H9 (cell line): ENCODE measurements around the gene ZC3HAV1. TPM values are rescaled to one million over a fixed set of nuclear protein-coding genes. Genes with fewer than 3 reads are reported as not detected.

ENCODE experiments used
- DNase-seq: peaks from one replicate; pipeline ENCODE4 v3.0.0-alpha.2; 2017
- H2AFZ ChIP-seq: one replicate; pipeline ENCODE4 v1.6.1; 2013; ENCODE audit warnings: mild to moderate bottlenecking, low read length, control low read depth, moderate library complexity
- H2AK5ac ChIP-seq: 2 replicates; pipeline ENCODE4 v1.6.1; 2013; ENCODE audit warnings: low read length, control low read depth, mixed read lengths; ENCODE audit not compliant: insufficient read length
- H2BK120ac ChIP-seq: one replicate; pipeline ENCODE4 v1.6.1; 2013; ENCODE audit warnings: low read depth, mild to moderate bottlenecking, low read length, control low read depth, inconsistent platforms; ENCODE audit not compliant: poor library complexity, severe bottlenecking
- H2BK12ac ChIP-seq: 2 replicates; pipeline ENCODE4 v1.6.1; 2013; ENCODE audit warnings: low read length, control low read depth, mixed read lengths, low read depth; ENCODE audit not compliant: insufficient read length
- H2BK15ac ChIP-seq: 2 replicates; pipeline ENCODE4 v1.6.1; 2013; ENCODE audit warnings: low read depth, low read length, control low read depth
- H2BK20ac ChIP-seq: one replicate; pipeline ENCODE4 v1.6.1; 2013; ENCODE audit warnings: low read depth, mild to moderate bottlenecking, low read length, control low read depth, inconsistent platforms; ENCODE audit not compliant: poor library complexity, severe bottlenecking
- H2BK5ac ChIP-seq: 2 replicates; pipeline ENCODE4 v1.6.1; 2013; ENCODE audit warnings: low read length, control low read depth, mixed read lengths; ENCODE audit not compliant: insufficient read length
- H3K14ac ChIP-seq: 2 replicates; pipeline ENCODE4 v1.6.1; 2013; ENCODE audit warnings: low read length, control low read depth; ENCODE audit not compliant: insufficient read depth
- H3K18ac ChIP-seq: 2 replicates; pipeline ENCODE4 v1.6.1; 2013; ENCODE audit warnings: low read depth, mild to moderate bottlenecking, mixed read lengths, low read length, control low read depth; ENCODE audit not compliant: insufficient read length
- H3K23ac ChIP-seq: 2 replicates; pipeline ENCODE4 v1.6.1; 2013; ENCODE audit warnings: low read length, control low read depth, mixed read lengths, low read depth; ENCODE audit not compliant: insufficient read length
- H3K23me2 ChIP-seq: 2 replicates; pipeline ENCODE4 v1.6.1; 2013; ENCODE audit warnings: low read depth, mild to moderate bottlenecking, mixed read lengths, low read length, control low read depth; ENCODE audit not compliant: insufficient read length, poor library complexity, severe bottlenecking
- H3K27ac ChIP-seq: 2 replicates; pipeline ENCODE4 v1.5.1; 2013; ENCODE audit warnings: low read length, control low read depth, mixed read lengths, low read depth; ENCODE audit not compliant: insufficient read length
- H3K27me3 ChIP-seq: 2 replicates; pipeline ENCODE4 v1.6.1; 2013; ENCODE audit warnings: low read length, control low read depth, inconsistent platforms; ENCODE audit not compliant: insufficient read depth
- H3K4ac ChIP-seq: 2 replicates; pipeline ENCODE4 v1.6.1; 2013; ENCODE audit warnings: low read depth, mild to moderate bottlenecking, control low read depth, inconsistent platforms, low read length, moderate library complexity
- H3K4me1 ChIP-seq: 2 replicates; pipeline ENCODE4 v1.6.1; 2013; ENCODE audit warnings: low read length, control low read depth, inconsistent platforms; ENCODE audit not compliant: insufficient read depth
- H3K4me2 ChIP-seq: 2 replicates; pipeline ENCODE4 v1.6.1; 2013; ENCODE audit warnings: low read length, control low read depth, mixed read lengths; ENCODE audit not compliant: insufficient read length, insufficient read depth
- H3K56ac ChIP-seq: 2 replicates; pipeline ENCODE4 v1.6.1; 2013; ENCODE audit warnings: low read depth, mild to moderate bottlenecking, mixed read lengths, low read length, control low read depth; ENCODE audit not compliant: insufficient read length
- H3K79me1 ChIP-seq: 2 replicates; pipeline ENCODE4 v1.6.1; 2013; ENCODE audit warnings: low read depth, mild to moderate bottlenecking, moderate library complexity, low read length, control low read depth, inconsistent platforms; ENCODE audit not compliant: insufficient read depth, poor library complexity, severe bottlenecking
- H3K79me2 ChIP-seq: 2 replicates; pipeline ENCODE4 v1.6.1; 2013; ENCODE audit warnings: low read length, control low read depth, inconsistent platforms; ENCODE audit not compliant: insufficient read depth
- H3K9ac ChIP-seq: 2 replicates; pipeline ENCODE4 v1.6.1; 2013; ENCODE audit warnings: low read length, control low read depth, mixed read lengths; ENCODE audit not compliant: insufficient read length; ENCODE audit errors: extremely low read depth
- H3K9me3 ChIP-seq: one replicate; pipeline ENCODE4 v1.6.1; 2013; ENCODE audit warnings: low read depth, low read length, inconsistent platforms; ENCODE audit not compliant: control insufficient read depth
- H3T11ph ChIP-seq: one replicate; pipeline ENCODE4 v1.6.1; 2013; ENCODE audit warnings: mild to moderate bottlenecking, low read length, control low read depth, inconsistent platforms
- H4K20me1 ChIP-seq: one replicate; pipeline ENCODE4 v1.6.1; 2013; ENCODE audit not compliant: control insufficient read depth, insufficient read length, insufficient read depth
- H4K5ac ChIP-seq: 2 replicates; pipeline ENCODE4 v1.6.1; 2013; ENCODE audit warnings: low read depth, mild to moderate bottlenecking, mixed read lengths, low read length, control low read depth; ENCODE audit not compliant: insufficient read length
- H4K8ac ChIP-seq: replicated peaks from 2 replicates; pipeline ENCODE4 v1.6.1; 2013; ENCODE audit warnings: low read length, control low read depth, mixed read lengths, low read depth; ENCODE audit not compliant: insufficient read length
- H4K91ac ChIP-seq: 2 replicates; pipeline ENCODE4 v1.6.1; 2013; ENCODE audit warnings: low read depth, mild to moderate bottlenecking, moderate library complexity, mixed read lengths, low read length, control low read depth; ENCODE audit not compliant: insufficient read length
- H3K27ac Mint-ChIP-seq, 3 experiments: 2 replicates in 2 of 3; 3 replicates in 1 of 3; pipeline ENCODE4 v1.8.0; 2020 to 2021; ENCODE audit warnings: mixed read lengths in 3 of 3, mild to moderate bottlenecking in 1 of 3, moderate library complexity in 1 of 3
- H3K27me3 Mint-ChIP-seq: 2 replicates; pipeline ENCODE4 v1.8.0; 2021; ENCODE audit warnings: low read depth, mild to moderate bottlenecking, moderate library complexity, mixed read lengths
- H3K36me3 Mint-ChIP-seq, 3 experiments: 2 replicates in 2 of 3; 3 replicates in 1 of 3; pipeline ENCODE4 v1.8.0; 2020 to 2021; ENCODE audit warnings: low read depth in 3 of 3, mixed read lengths in 3 of 3; ENCODE audit not compliant: insufficient read depth in 1 of 3
- H3K4me1 Mint-ChIP-seq, 2 experiments: 2 replicates each; pipeline ENCODE4 v1.8.0; 2020; ENCODE audit warnings: mixed read lengths in 2 of 2
- H3K4me3 Mint-ChIP-seq, 2 experiments: 2 replicates in 1 of 2; 3 replicates in 1 of 2; pipeline ENCODE4 v1.8.0; 2020 to 2021; ENCODE audit warnings: mild to moderate bottlenecking in 2 of 2, mixed read lengths in 2 of 2, moderate library complexity in 1 of 2
- H3K9me3 Mint-ChIP-seq, 2 experiments: 2 replicates in 1 of 2; 3 replicates in 1 of 2; pipeline ENCODE4 v1.8.0; 2020; ENCODE audit warnings: mild to moderate bottlenecking in 2 of 2, mixed read lengths in 2 of 2, moderate library complexity in 1 of 2
- CTCF ChIP-seq: fragments of 200-600 bp; sonication (generic); conservative IDR thresholded peaks from 3 replicates; pipeline ENCODE4 v1.8.0; 2021; ENCODE audit warnings: antibody characterized with exemption, mild to moderate bottlenecking
- WGBS: extraction: QIAGEN DNeasy Blood & Tissue Kit; methylation state at CpG from one replicate; pipeline ENCODE4 v1.1.7; 2013; ENCODE audit warnings: missing lambda C conversion rate, low lambda C conversion rate, mixed read lengths; ENCODE audit not compliant: insufficient read length; ENCODE audit errors: extremely low coverage; 5-methylcytosine and 5-hydroxymethylcytosine counted together
- total RNA-seq: library from RNA; stranded (reverse); gene quantifications from 2 replicates; pipeline ENCODE4 v1.2.1, GENCODE V29; 2021

ZC3HAV1 gene
- total RNA-seq, 1 experiment from 2014 or later = 32.8 TPM

- no peak overlapping the region for H3K9ac ChIP-seq
- H2BK120ac ChIP-seq = no peak overlapping the region
- no peak overlapping the region for H2BK20ac ChIP-seq
- no peak overlapping the region for H3T11ph ChIP-seq
- DNase-seq = no peak
- no CpG with 5 or more reads among the region's 3 CpGs for WGBS
- H3K23ac ChIP-seq = no peak overlapping the region
- no peaks in the 10 kb centered on the region for H3K79me1 ChIP-seq
- no peaks in the 10 kb centered on the region; a peak in 1 of 5 replicates for H3K9me3 Mint-ChIP-seq
- H2BK12ac ChIP-seq = no peak overlapping the region
- H4K8ac ChIP-seq = no peak overlapping the region
- no peak overlapping the region for H2BK15ac ChIP-seq
- peaks cover 10% of the 10 kb centered on the region in 2 experiments for H3K4me1 Mint-ChIP-seq
- no peaks in the 10 kb centered on the region; a peak in 1 of 7 replicates for H3K36me3 Mint-ChIP-seq
- no peaks in the 10 kb centered on the region; the same call in 1 of the 2 replicates for H3K4me1 ChIP-seq
- no peak overlapping the region for H2AFZ ChIP-seq
- H2AK5ac ChIP-seq = no peak overlapping the region
- no peak overlapping the region for H3K56ac ChIP-seq
- H3K79me2 ChIP-seq = no peaks in the 10 kb centered on the region
- no peak overlapping the region for H3K18ac ChIP-seq
- H3K27ac Mint-ChIP-seq = no peak overlapping the region
- no peak overlapping the region for H3K4ac ChIP-seq
- no peak overlapping the region for H2BK5ac ChIP-seq
- H3K27me3 Mint-ChIP-seq = peaks cover 4% of the 10 kb centered on the region
- H4K5ac ChIP-seq = no peak overlapping the region
- H3K14ac ChIP-seq = no peak overlapping the region
- H3K4me2 ChIP-seq = no peak overlapping the region
- no peaks in the 10 kb centered on the region for H3K23me2 ChIP-seq
- no peaks in the 10 kb centered on the region for H3K9me3 ChIP-seq
- H4K91ac ChIP-seq = no peak overlapping the region
- no peak overlapping the region for H3K27ac ChIP-seq
- no peaks in the 10 kb centered on the region for H4K20me1 ChIP-seq
- TF ChIP-seq CTCF = no peak
- no peak overlapping the region for H3K4me3 Mint-ChIP-seq
- no peaks in the 10 kb centered on the region for H3K27me3 ChIP-seq
Observed at GRCh38 chr7:139018910-139019309, 90.6 kb downstream of the ZC3HAV1 start.
